Sigmoid colon (tissue), 4 donors: ENCODE data around the gene SERTAD1.

ENCODE experiments used
- EP300 ChIP-seq, 4 donors: sonication (generic); formaldehyde crosslinking; IDR thresholded peaks; one replicate each; pipeline ENCODE4 v1.6.1; 2017; ENCODE audit warnings: antibody characterized with exemption in 4 of 4
- POLR2A ChIP-seq, 2 donors: fragments of 450-650 bp; IDR thresholded peaks; one replicate each; pipeline ENCODE4 v1.6.1; 2016; ENCODE audit warnings: antibody characterized with exemption in 2 of 2, mild to moderate bottlenecking in 2 of 2, moderate library complexity in 2 of 2
- POLR2AphosphoS5 ChIP-seq, 4 donors: sonication (generic); formaldehyde crosslinking; IDR thresholded peaks; one replicate each; pipeline ENCODE4 v1.6.1; 2017; ENCODE audit warnings: antibody characterized with exemption in 4 of 4
- TF ChIP-seq, protein P1 (sequence below), 4 experiments: fragments of 450-650 bp in 3 of 4; fragments of 200-600 bp in 1 of 4; IDR thresholded peaks; one replicate each; pipeline ENCODE4 v1.5.1; 2016 to 2019; ENCODE audit warnings: antibody characterized with exemption in 4 of 4, mild to moderate bottlenecking in 3 of 4, moderate library complexity in 2 of 4

DNA sequence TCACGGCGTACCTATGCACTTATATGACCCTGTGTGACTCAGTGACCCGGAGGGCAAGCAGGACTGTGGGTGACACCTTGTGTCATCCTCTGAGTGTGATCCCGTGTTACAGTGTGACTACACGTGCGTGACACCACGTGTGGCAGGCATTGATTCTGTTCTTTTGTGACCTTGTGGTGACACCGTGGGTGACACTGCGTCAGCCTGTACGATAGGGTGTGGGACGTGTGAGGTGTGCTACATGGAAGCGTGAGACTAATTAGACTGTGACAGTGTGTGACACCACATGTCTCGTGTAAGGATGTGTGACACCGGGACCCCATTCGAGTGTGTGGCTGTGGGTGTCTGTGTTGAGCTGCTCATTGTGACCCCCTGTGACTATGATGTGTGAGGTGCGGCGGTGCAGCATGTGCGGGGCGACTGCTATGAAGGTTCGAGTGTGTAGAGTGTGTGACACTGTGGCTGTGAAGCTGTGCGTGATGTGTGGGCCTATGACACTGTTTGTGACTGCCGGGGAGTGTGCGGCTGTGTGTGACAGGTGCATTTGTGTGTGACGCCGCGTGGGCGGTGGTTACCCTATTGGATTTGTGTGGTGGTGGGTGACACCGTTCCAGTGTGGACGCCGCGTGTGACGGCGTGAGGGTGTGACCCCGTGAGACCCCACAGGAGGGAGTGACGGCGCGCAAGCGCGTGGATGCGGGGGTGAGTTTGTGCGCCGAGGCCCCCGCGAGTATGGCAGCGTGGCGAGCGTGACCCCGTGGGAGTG lies 40.6 kb upstream of the SERTAD1 start:
- TF ChIP-seq, protein P1, sequence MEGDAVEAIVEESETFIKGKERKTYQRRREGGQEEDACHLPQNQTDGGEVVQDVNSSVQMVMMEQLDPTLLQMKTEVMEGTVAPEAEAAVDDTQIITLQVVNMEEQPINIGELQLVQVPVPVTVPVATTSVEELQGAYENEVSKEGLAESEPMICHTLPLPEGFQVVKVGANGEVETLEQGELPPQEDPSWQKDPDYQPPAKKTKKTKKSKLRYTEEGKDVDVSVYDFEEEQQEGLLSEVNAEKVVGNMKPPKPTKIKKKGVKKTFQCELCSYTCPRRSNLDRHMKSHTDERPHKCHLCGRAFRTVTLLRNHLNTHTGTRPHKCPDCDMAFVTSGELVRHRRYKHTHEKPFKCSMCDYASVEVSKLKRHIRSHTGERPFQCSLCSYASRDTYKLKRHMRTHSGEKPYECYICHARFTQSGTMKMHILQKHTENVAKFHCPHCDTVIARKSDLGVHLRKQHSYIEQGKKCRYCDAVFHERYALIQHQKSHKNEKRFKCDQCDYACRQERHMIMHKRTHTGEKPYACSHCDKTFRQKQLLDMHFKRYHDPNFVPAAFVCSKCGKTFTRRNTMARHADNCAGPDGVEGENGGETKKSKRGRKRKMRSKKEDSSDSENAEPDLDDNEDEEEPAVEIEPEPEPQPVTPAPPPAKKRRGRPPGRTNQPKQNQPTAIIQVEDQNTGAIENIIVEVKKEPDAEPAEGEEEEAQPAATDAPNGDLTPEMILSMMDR (IDR thresholded peaks at IDR 0.05), result no peak
- no peak for TF ChIP-seq POLR2A (IDR thresholded peaks at IDR 0.05)
- no peak for TF ChIP-seq EP300 (IDR thresholded peaks at IDR 0.05)
- TF ChIP-seq POLR2AphosphoS5 (IDR thresholded peaks at IDR 0.05), result no peak
